AG04449 (cell line): ENCODE results near the gene MTG2.

ENCODE experiments used
- CTCF ChIA-PET: fragments of 350-600 bp; formaldehyde crosslinking; extraction: SDS; loops from one replicate; lab custom pipeline; 2021; ENCODE audit warnings: antibody characterized with exemption; lab: Yijun Ruan, JAX
- POLR2A ChIA-PET: fragments of 400-600, 350-600 bp; formaldehyde crosslinking; extraction: SDS; loops from one replicate; lab custom pipeline; 2020; ENCODE audit warnings: antibody characterized with exemption, inconsistent platforms; lab: Yijun Ruan, JAX
- DNase-seq: peaks from one replicate; pipeline ENCODE4 v3.0.0-alpha.2; 2010; ENCODE audit warnings: low read depth, low spot score
- H3K4me3 ChIP-seq: 2 replicates; pipeline ENCODE4 v1.5.1; 2011; ENCODE audit warnings: low read depth, mild to moderate bottlenecking, control low read depth, low read length
- TF ChIP-seq, protein P1 (sequence below): IDR thresholded peaks from one replicate; pipeline ENCODE4 v1.5.1; 2011; ENCODE audit warnings: mild to moderate bottlenecking, moderate library complexity, low read length, control low read depth, inconsistent platforms; ENCODE audit not compliant: insufficient read depth; ENCODE audit errors: missing control alignments

Gene MTG2

DNA sequence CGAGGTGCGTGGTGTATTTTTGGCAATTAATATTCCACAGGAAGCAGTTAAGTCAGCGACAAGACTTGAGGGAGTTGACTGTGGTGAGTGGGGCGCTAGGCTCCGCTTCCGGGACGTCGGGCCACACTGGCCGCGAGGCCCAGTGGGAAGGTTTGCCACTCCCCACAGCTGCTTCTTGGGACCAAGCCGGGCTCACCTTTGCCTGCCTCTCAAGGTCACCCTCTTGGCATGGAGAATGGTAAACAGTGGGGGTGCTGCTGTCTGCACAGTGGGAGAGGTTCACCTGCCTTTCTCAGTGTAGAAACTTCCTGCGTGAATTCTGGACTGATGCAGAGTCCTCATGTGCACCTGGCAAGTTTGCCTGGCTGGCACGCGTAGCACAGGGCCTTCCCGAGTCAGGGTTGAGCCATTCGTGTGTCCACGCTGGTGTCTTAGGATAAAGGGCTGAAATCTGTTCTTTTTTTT, 61.8 kb downstream of the MTG2 start:
- no peak overlapping the region for H3K4me3 ChIP-seq
- TF ChIP-seq, protein P1, sequence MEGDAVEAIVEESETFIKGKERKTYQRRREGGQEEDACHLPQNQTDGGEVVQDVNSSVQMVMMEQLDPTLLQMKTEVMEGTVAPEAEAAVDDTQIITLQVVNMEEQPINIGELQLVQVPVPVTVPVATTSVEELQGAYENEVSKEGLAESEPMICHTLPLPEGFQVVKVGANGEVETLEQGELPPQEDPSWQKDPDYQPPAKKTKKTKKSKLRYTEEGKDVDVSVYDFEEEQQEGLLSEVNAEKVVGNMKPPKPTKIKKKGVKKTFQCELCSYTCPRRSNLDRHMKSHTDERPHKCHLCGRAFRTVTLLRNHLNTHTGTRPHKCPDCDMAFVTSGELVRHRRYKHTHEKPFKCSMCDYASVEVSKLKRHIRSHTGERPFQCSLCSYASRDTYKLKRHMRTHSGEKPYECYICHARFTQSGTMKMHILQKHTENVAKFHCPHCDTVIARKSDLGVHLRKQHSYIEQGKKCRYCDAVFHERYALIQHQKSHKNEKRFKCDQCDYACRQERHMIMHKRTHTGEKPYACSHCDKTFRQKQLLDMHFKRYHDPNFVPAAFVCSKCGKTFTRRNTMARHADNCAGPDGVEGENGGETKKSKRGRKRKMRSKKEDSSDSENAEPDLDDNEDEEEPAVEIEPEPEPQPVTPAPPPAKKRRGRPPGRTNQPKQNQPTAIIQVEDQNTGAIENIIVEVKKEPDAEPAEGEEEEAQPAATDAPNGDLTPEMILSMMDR, result no peak
- ChIA-PET CTCF (no interaction called here), POLR2A (no interaction called here)
- no peak for DNase-seq

- ChIA-PET CTCF (interaction anchor here (0.8 to 1.5 kb wide), 4 partner anchors 12 to 235 kb away, joined by 3 to 4 read pairs (median 4); no protein-coding TSS in a partner anchor), POLR2A (no interaction called here)
- TF ChIP-seq, protein P1, result no peak
- DNase-seq, result no peak
- no peak overlapping the region for H3K4me3 ChIP-seq
Observed at GRCh38 chr20:62245911-62246280, 63.1 kb downstream of the MTG2 start.

DNA sequence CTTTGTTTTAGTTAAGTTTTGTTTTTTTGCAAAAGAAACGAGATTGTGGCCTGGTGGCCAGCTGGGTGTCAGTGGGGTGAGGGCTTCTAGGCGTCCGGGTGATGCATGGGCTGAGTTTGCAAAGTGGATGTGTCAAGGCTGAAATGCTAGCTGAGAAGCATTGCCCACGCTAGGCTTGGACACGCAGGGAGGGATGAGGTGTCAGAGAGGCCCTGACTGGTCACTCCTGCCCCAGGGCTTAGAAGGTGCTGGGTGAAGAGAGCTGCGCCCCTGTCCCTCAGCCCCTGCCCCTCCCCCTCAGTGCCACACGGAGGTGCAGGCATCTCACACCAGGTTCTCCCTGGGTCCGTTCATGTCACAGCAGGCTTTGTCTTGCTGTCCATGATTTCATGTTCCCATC, 63.6 kb downstream of the MTG2 start:
- no peak overlapping the region for H3K4me3 ChIP-seq
- DNase-seq, result no peak
- CTCF ChIA-PET, result interaction anchor here (0.8 to 1.5 kb wide), 4 partner anchors 11 to 236 kb away, joined by 3 to 4 read pairs (median 4); no protein-coding TSS in a partner anchor
- POLR2A ChIA-PET, result no interaction called here
- TF ChIP-seq, protein P1, result no peak

- DNase-seq, result no peak
- ChIA-PET CTCF (interaction anchor here (1.3 to 1.5 kb wide), 3 partner anchors 11 to 237 kb away, joined by 3 to 4 read pairs (median 4); no protein-coding TSS in a partner anchor), POLR2A (no interaction called here)
- TF ChIP-seq, protein P1, result no peak
- no peak overlapping the region for H3K4me3 ChIP-seq
Observed at GRCh38 chr20:62246872-62247652, 64.2 kb downstream of the MTG2 start.

DNA sequence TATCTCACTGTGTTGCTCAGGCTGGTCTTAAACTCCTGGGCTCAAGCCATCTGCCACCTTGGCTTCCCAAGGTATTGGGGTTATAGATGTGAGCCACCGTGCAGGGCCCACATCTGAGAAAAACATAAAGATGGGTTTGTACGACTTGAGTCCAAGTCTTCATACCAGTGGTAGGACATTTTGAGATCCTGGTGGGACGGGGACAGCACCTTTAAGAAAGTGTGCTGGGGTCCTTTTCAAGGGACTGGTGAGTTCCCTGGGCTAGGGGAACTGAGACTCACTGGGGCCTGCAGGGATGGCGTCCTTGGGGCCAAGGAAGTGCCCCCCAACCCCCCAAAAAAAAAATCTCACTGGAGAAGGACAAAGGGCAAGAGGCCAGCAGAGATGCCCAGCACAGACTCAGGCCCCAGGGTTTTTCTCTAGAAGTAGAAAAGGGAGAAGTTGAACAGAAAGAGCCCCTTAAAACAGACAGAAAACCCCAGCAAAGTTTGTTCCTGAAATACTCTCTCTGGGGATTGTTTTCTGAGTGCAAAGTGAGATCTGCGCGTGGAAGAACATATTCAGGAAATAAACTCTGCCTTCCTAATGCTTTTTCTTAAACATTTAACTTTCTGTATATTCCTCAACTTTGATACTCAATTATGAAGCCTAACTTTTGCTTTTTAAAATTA, 66.2 kb downstream of the MTG2 start:
- H3K4me3 ChIP-seq, result no peak overlapping the region
- CTCF ChIA-PET, result no interaction called here
- POLR2A ChIA-PET, result no interaction called here
- TF ChIP-seq, protein P1, result no peak
- DNase-seq, result no peak
